ENCODE data around the gene WNT4. TPM values are rescaled to one million over a fixed set of nuclear protein-coding genes. Genes with fewer than 3 reads are reported as not detected.

The WNT4 gene
- total RNA-seq, 2 donors from 2014 or later = 0.16 TPM; not detected in 1

DNA sequence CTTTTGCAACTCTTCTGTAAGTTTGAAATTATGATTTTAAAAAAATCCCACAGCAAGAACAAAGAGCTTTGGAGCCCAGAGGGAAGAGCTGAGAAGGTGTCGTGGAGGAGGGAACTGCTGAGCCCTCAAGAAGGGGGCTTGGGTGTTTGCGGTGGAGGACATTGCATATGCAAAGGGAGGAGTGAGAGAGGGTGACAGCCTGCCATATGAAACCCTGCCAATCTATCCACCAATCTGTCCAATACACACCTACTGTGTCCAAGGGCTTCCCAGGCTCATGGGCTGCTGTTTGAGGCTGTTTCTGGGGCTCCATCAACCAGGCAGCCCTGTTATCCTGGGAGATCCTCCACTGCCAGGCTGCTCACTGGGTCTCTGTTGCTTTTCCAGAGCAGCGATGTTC, 15.2 kb downstream of the WNT4 start:
- Histone ChIP-seq H3K4me1 (peaks cover 0 to 10% of the 10 kb centered on the region in 2 donors), H3K36me3 (no peaks in the 10 kb centered on the region), H3K27ac (no peak overlapping the region), H3K9me3 (no peaks in the 10 kb centered on the region), H3K27me3 (no peaks in the 10 kb centered on the region), H3K4me3 (no peak overlapping the region)
- DNase-seq (ENCODE audit: low spot score) = no peak
- TF ChIP-seq, protein P1, sequence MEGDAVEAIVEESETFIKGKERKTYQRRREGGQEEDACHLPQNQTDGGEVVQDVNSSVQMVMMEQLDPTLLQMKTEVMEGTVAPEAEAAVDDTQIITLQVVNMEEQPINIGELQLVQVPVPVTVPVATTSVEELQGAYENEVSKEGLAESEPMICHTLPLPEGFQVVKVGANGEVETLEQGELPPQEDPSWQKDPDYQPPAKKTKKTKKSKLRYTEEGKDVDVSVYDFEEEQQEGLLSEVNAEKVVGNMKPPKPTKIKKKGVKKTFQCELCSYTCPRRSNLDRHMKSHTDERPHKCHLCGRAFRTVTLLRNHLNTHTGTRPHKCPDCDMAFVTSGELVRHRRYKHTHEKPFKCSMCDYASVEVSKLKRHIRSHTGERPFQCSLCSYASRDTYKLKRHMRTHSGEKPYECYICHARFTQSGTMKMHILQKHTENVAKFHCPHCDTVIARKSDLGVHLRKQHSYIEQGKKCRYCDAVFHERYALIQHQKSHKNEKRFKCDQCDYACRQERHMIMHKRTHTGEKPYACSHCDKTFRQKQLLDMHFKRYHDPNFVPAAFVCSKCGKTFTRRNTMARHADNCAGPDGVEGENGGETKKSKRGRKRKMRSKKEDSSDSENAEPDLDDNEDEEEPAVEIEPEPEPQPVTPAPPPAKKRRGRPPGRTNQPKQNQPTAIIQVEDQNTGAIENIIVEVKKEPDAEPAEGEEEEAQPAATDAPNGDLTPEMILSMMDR (IDR thresholded peaks at IDR 0.05) = no peak

- peaks cover 0 to 6% of the 10 kb centered on the region in 2 donors for H3K4me1 ChIP-seq
- no peak overlapping the region for H3K4me3 ChIP-seq
- no peaks in the 10 kb centered on the region for H3K27me3 ChIP-seq
- TF ChIP-seq, protein P1 (IDR thresholded peaks at IDR 0.05) = no peak
- H3K9me3 ChIP-seq = no peaks in the 10 kb centered on the region
- H3K36me3 ChIP-seq = no peaks in the 10 kb centered on the region
- no peak for DNase-seq (ENCODE audit: low spot score)
- no peak overlapping the region for H3K27ac ChIP-seq
Observed at GRCh38 chr1:22127248-22127647, 15.6 kb downstream of the WNT4 start.

DNA sequence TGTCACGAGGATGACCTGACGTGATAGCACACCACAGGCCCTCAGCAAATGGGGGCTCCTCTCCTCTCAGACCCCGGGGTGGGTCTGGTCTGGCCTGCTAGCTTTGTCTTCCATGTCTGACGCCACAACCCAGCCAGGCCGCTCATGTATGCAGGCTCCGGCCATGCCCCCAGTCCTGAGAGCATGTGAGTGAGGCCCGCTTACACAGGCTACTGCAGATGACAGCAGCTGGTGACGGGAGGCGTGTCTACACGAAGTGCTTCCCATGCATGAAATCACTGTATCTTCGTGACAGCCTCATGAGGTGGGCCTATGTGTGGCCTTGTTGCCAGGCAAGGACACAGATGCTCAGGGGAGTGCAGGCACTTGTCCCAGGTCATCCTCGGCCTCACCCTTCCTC, 16.4 kb downstream of the WNT4 start:
- no peak for DNase-seq (ENCODE audit: low spot score)
- no peak overlapping the region for H3K27ac ChIP-seq
- H3K36me3 ChIP-seq = no peaks in the 10 kb centered on the region
- no peak overlapping the region for H3K4me3 ChIP-seq
- TF ChIP-seq, protein P1 (IDR thresholded peaks at IDR 0.05) = no peak
- no peaks in the 10 kb centered on the region for H3K27me3 ChIP-seq
- no peaks in the 10 kb centered on the region for H3K4me1 ChIP-seq
- H3K9me3 ChIP-seq = no peaks in the 10 kb centered on the region

DNA sequence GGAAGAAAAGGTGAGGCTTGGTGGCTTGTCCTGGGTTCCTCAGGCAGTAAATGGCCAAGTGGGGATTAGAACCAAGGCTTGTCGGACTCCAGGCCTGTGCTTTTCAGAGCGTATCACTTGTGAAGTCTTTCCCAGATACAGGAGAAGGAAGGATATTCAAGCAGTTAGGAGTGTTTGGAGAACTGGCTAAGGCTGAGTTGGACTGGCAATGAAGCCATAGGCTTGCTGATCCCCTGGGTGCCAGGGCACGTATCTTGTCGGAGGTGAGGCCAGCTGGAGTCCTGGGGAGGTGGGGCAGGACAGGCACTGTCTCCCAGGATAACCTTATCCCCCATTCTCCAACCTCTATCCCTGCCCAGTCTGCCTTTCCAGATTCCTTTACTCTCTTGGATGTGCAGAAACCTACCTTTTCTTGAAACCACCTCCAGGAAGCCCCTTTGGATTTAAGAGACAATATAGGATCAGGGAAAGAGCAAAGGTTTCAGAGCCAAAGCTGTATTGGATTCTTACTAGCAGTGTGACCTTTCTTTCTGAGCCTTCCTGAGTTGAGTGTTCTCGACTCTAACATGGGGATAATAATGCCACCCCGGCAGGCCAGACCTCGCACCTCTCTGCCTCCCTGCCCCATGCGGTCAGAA, 18.2 kb downstream of the WNT4 start:
- H3K27me3 ChIP-seq = no peaks in the 10 kb centered on the region
- DNase-seq (ENCODE audit: low spot score) = no peak

GRCh38 chr1:22123901-22124404, 18.9 kb downstream of the WNT4 start:
- Histone ChIP-seq H3K4me3 (no peak overlapping the region), H3K27me3 (no peaks in the 10 kb centered on the region), H3K4me1 (no peaks in the 10 kb centered on the region), H3K9me3 (no peaks in the 10 kb centered on the region), H3K36me3 (peaks cover 12% of the 10 kb centered on the region), H3K27ac (no peak overlapping the region)
- no peak for DNase-seq (ENCODE audit: low spot score)
- TF ChIP-seq, protein P1 (IDR thresholded peaks at IDR 0.05) = no peak

More for the DNA sequence above, 18.2 kb downstream of the WNT4 start:
- Histone ChIP-seq H3K4me1 (no peaks in the 10 kb centered on the region), H3K9me3 (no peaks in the 10 kb centered on the region), H3K27ac (no peak overlapping the region), H3K4me3 (no peak overlapping the region), H3K36me3 (peaks cover 5% of the 10 kb centered on the region)
- TF ChIP-seq, protein P1 (IDR thresholded peaks at IDR 0.05) = no peak

GRCh38 chr1:22123071-22123390, 19.9 kb downstream of the WNT4 start:
- peaks cover 12% of the 10 kb centered on the region for H3K36me3 ChIP-seq
- DNase-seq (ENCODE audit: low spot score) = no peak
- peaks cover 0 to 1% of the 10 kb centered on the region in 2 donors for H3K4me1 ChIP-seq
- TF ChIP-seq, protein P1 (IDR thresholded peaks at IDR 0.05) = no peak
- H3K27me3 ChIP-seq = no peaks in the 10 kb centered on the region
- no peak overlapping the region for H3K4me3 ChIP-seq
- no peak overlapping the region for H3K27ac ChIP-seq
- no peaks in the 10 kb centered on the region for H3K9me3 ChIP-seq

Measured in right atrium auricular region (tissue), 2 donors.